Neural crest cell (in vitro differentiated cells): ENCODE data around the gene SLC1A3. TPM values are rescaled to one million over a fixed set of nuclear protein-coding genes. Genes with fewer than 3 reads are reported as not detected.

Experiments used
- DNase-seq: peaks from one replicate; pipeline ENCODE4 v3.0.0; 2021; ENCODE audit warnings: low read depth, mixed read lengths, low spot score
- H3K27ac Mint-ChIP-seq: one replicate; pipeline ENCODE4 v1.8.0; 2021; ENCODE audit warnings: mild to moderate bottlenecking, mixed read lengths; ENCODE audit not compliant: unreplicated experiment
- H3K27me3 Mint-ChIP-seq: 2 replicates; pipeline ENCODE4 v1.8.0; 2021; ENCODE audit warnings: low read depth, mild to moderate bottlenecking, mixed read lengths
- H3K36me3 Mint-ChIP-seq: 2 replicates; pipeline ENCODE4 v1.8.0; 2021; ENCODE audit warnings: low read depth, mild to moderate bottlenecking, mixed read lengths
- H3K4me1 Mint-ChIP-seq: 2 replicates; pipeline ENCODE4 v1.8.0; 2021; ENCODE audit warnings: mixed read lengths
- H3K4me3 Mint-ChIP-seq: one replicate; pipeline ENCODE4 v1.8.0; 2021; ENCODE audit warnings: mild to moderate bottlenecking, mixed read lengths
- H3K9me3 Mint-ChIP-seq: 2 replicates; pipeline ENCODE4 v1.8.0; 2021; ENCODE audit warnings: mixed read lengths
- CTCF ChIP-seq: fragments of 200-600 bp; sonication (generic); conservative IDR thresholded peaks from 2 replicates; pipeline ENCODE4 v1.5.0; 2021; ENCODE audit warnings: antibody characterized with exemption, mild to moderate bottlenecking
- total RNA-seq: library from RNA; stranded (reverse); gene quantifications from 2 replicates; pipeline ENCODE4 v1.2.1, GENCODE V29; 2021

The SLC1A3 gene
- total RNA-seq, 1 donor from 2014 or later: 26.5 TPM

- peaks cover 4% of the 10 kb centered on the region for H3K4me1 Mint-ChIP-seq
- H3K9me3 Mint-ChIP-seq: peaks cover 6% of the 10 kb centered on the region
- peaks cover 2% of the 10 kb centered on the region for H3K36me3 Mint-ChIP-seq
- H3K27ac Mint-ChIP-seq: no peak overlapping the region
- peaks cover 20% of the 10 kb centered on the region for H3K27me3 Mint-ChIP-seq
- no peak for TF ChIP-seq CTCF
- no peak overlapping the region for H3K4me3 Mint-ChIP-seq
- DNase-seq: no peak
These were observed 97.7 kb downstream of the SLC1A3 start for GRCh38 chr5:36704131-36704530.

GRCh38 chr5:36705055-36705454, 98.6 kb downstream of the SLC1A3 start:
- Mint-ChIP-seq H3K4me3 (no peak overlapping the region), H3K36me3 (peaks cover 2% of the 10 kb centered on the region), H3K9me3 (peaks cover 6% of the 10 kb centered on the region), H3K27me3 (peaks cover 17% of the 10 kb centered on the region), H3K4me1 (peaks cover 4% of the 10 kb centered on the region), H3K27ac (no peak overlapping the region)
- TF ChIP-seq CTCF: no peak
- DNase-seq: no peak

GRCh38 chr5:36706662-36707061, 100.3 kb downstream of the SLC1A3 start:
- no peak for TF ChIP-seq CTCF
- Mint-ChIP-seq H3K9me3 (peaks cover 8% of the 10 kb centered on the region), H3K36me3 (peaks cover 2% of the 10 kb centered on the region), H3K27me3 (peaks cover 10% of the 10 kb centered on the region), H3K4me3 (no peak overlapping the region), H3K4me1 (peaks cover 4% of the 10 kb centered on the region), H3K27ac (no peak overlapping the region)
- no peak for DNase-seq

- peaks cover 2% of the 10 kb centered on the region for H3K36me3 Mint-ChIP-seq
- no peak overlapping the region for H3K4me3 Mint-ChIP-seq
- no peak overlapping the region for H3K27ac Mint-ChIP-seq
- DNase-seq: no peak
- H3K4me1 Mint-ChIP-seq: peaks cover 13% of the 10 kb centered on the region
- peaks cover 8% of the 10 kb centered on the region for H3K9me3 Mint-ChIP-seq
- no peak for TF ChIP-seq CTCF
- peaks cover 2% of the 10 kb centered on the region for H3K27me3 Mint-ChIP-seq
These were observed 102.6 kb downstream of the SLC1A3 start for GRCh38 chr5:36708996-36709395.

- no peaks in the 10 kb centered on the region for H3K27me3 Mint-ChIP-seq
- H3K4me1 Mint-ChIP-seq: peaks cover 10% of the 10 kb centered on the region
- H3K36me3 Mint-ChIP-seq: peaks cover 2% of the 10 kb centered on the region
These were observed 103.6 kb downstream of the SLC1A3 start for GRCh38 chr5:36710039-36710438.

More at GRCh38 chr5:36710039-36710438, 103.6 kb downstream of the SLC1A3 start:
- Mint-ChIP-seq H3K4me3 (no peak overlapping the region), H3K9me3 (peaks cover 8% of the 10 kb centered on the region), H3K27ac (no peak overlapping the region)
- no peak for DNase-seq
- TF ChIP-seq CTCF: no peak
